ENCODE measurements around the gene DHRSX. TPM values are rescaled to one million over a fixed set of nuclear protein-coding genes. Genes with fewer than 3 reads are reported as not detected.

The DHRSX gene
- total and polyA plus RNA-seq, 2 of the 13 experiments (the other 11 are each of a cell fraction or from before 2014, with no cell fraction given) = 15.5 to 24.3 TPM

DNA sequence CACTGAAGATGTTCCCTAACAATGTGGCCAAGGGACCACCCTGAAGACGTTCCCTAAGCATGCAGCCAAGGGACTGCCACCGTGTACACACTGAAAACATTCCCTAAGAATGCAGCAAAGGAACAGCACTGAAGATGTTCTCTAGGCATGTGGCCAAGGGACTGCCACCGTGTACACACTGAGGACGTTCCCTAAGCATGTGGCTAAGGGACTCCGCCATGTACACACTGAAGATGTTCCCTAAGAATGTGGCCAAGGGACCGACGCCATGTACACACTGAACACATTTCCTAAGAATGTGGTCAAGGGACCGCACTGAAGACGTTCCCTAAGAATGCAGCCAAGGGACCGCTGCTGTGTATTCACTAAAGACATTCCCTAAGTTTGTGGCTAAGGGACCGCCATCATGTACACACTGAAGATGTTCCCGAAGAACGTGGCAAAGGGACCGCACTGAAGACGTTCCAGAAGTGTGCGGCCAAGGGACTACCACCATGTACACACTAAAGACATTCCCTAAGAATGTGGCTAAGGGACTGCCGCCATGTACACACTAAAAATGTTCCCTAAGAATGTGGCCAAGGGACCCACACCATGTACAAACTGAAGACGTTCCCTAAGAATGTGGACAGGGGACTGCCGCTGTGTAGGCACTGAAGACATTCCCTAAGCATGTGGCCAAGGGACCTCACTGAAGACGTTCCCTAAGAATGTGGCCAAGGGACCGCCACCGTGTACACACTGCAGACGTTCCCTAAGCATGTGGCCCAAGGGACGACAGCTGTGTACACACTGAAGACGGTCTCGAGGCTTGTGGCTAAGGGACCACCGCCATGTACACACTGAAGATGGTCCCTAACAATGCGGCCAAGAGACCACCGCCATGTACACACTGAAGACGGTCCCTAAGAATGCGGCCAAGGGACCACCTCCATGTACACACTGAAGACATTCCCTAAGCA lies 54.8 kb downstream of the DHRSX start:
- no peak for DNase-seq (ENCODE audit: low spot score)
- no TSS peak for BruUV-seq (replicated peaks)
- FAIRE-seq = no peak
- intact Hi-C loops (cut with micrococcal nuclease; ENCODE audit: unreplicated experiment) = no loop called here
- Histone ChIP-seq H3K9ac (ENCODE audit: insufficient read depth, low read depth, low read length) (no peak overlapping the region), H3K4me1 (ENCODE audit: insufficient read depth, low read length) (no peaks in the 10 kb centered on the region), H3K36me3 (replicated peaks in 1 of 2; ENCODE audit: control insufficient read depth in 1 of 2, insufficient read depth in 2 of 2, low read length in 2 of 2) (peaks cover 0 to 6% of the 10 kb centered on the region in 2 experiments; a peak in 1 of 5 replicates), H3K27ac (ENCODE audit: extremely low read length, insufficient read depth, low read length) (no peak overlapping the region), H3K4me2 (ENCODE audit: low read depth, low read length) (no peak overlapping the region), H3K27me3 (ENCODE audit: control insufficient read depth in 1 of 2, insufficient read depth in 2 of 2, low read length in 2 of 2) (no peaks in the 10 kb centered on the region; a peak in 1 of 5 replicates), H3K9me3 (ENCODE audit: low read length) (no peaks in the 10 kb centered on the region), H3K4me3 (replicated peaks in 1 of 3; ENCODE audit: insufficient read depth in 1 of 3, low read depth in 2 of 3, low read length in 3 of 3) (no peak overlapping the region), H3K79me2 (ENCODE audit: insufficient read depth, low read length) (peaks cover 11% of the 10 kb centered on the region), H4K20me1 (ENCODE audit: insufficient read depth, low read length) (no peaks in the 10 kb centered on the region; the same call in 1 of the 2 replicates), H2AFZ (ENCODE audit: low read length) (no peak overlapping the region)
- WGBS (ENCODE audit: low lambda C conversion rate) = 93% methylated on average over 31 of the region's 31 CpGs
- ChIA-PET CTCF (ENCODE audit: low intra/inter-chr PET ratio, low total read pairs) (no interaction called here), POLR2A (no interaction called here)
- TF ChIP-seq, protein P1, sequence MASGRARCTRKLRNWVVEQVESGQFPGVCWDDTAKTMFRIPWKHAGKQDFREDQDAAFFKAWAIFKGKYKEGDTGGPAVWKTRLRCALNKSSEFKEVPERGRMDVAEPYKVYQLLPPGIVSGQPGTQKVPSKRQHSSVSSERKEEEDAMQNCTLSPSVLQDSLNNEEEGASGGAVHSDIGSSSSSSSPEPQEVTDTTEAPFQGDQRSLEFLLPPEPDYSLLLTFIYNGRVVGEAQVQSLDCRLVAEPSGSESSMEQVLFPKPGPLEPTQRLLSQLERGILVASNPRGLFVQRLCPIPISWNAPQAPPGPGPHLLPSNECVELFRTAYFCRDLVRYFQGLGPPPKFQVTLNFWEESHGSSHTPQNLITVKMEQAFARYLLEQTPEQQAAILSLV (CRISPR knock-in tag; IDR thresholded peaks at IDR 0.05; ENCODE audit: borderline replicate concordance) = no peak
- TF ChIP-seq KDM2A (CRISPR knock-in tag; IDR thresholded peaks at IDR 0.05; ENCODE audit: borderline replicate concordance, low read depth) (no peak), ZBTB7B (CRISPR knock-in tag; IDR thresholded peaks at IDR 0.05) (no peak), TCF7 (IDR thresholded peaks at IDR 0.05; ENCODE audit: low read depth) (no peak), NR3C1 (CRISPR knock-in tag; IDR thresholded peaks at IDR 0.05) (no peak), TEAD3 (CRISPR knock-in tag; optimal IDR thresholded peaks at IDR 0.05; ENCODE audit: borderline replicate concordance) (no peak), ZNF564 (CRISPR knock-in tag; IDR thresholded peaks at IDR 0.05) (no peak), HOXD1 (CRISPR knock-in tag; IDR thresholded peaks at IDR 0.05) (no peak), TEAD2 (CRISPR knock-in tag; IDR thresholded peaks at IDR 0.05) (no peak), RFX1 (IDR thresholded peaks at IDR 0.05) (no peak), ZFY (CRISPR knock-in tag; IDR thresholded peaks at IDR 0.05) (no peak)
- TF ChIP-seq, protein P2, sequence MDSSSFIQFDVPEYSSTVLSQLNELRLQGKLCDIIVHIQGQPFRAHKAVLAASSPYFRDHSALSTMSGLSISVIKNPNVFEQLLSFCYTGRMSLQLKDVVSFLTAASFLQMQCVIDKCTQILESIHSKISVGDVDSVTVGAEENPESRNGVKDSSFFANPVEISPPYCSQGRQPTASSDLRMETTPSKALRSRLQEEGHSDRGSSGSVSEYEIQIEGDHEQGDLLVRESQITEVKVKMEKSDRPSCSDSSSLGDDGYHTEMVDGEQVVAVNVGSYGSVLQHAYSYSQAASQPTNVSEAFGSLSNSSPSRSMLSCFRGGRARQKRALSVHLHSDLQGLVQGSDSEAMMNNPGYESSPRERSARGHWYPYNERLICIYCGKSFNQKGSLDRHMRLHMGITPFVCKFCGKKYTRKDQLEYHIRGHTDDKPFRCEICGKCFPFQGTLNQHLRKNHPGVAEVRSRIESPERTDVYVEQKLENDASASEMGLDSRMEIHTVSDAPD (CRISPR knock-in tag; IDR thresholded peaks at IDR 0.05) = no peak
- TF ChIP-seq, protein P3, sequence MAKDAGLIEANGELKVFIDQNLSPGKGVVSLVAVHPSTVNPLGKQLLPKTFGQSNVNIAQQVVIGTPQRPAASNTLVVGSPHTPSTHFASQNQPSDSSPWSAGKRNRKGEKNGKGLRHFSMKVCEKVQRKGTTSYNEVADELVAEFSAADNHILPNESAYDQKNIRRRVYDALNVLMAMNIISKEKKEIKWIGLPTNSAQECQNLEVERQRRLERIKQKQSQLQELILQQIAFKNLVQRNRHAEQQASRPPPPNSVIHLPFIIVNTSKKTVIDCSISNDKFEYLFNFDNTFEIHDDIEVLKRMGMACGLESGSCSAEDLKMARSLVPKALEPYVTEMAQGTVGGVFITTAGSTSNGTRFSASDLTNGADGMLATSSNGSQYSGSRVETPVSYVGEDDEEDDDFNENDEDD (CRISPR knock-in tag; IDR thresholded peaks at IDR 0.05; ENCODE audit: borderline replicate concordance) = no peak
- TF ChIP-seq, protein P4, sequence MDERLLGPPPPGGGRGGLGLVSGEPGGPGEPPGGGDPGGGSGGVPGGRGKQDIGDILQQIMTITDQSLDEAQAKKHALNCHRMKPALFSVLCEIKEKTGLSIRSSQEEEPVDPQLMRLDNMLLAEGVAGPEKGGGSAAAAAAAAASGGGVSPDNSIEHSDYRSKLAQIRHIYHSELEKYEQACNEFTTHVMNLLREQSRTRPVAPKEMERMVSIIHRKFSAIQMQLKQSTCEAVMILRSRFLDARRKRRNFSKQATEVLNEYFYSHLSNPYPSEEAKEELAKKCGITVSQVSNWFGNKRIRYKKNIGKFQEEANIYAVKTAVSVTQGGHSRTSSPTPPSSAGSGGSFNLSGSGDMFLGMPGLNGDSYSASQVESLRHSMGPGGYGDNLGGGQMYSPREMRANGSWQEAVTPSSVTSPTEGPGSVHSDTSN (CRISPR knock-in tag; IDR thresholded peaks at IDR 0.05) = no peak
- ATAC-seq = no peak
- in situ Hi-C loops (cut with HindIII; ENCODE audit: extremely low pct_ligation_motif_present, low pct_unique_long_range_greater_than_20kb) = no loop called here

All from HepG2 (cell line).